T-helper 1 cell treated with Interleukin-12 subunit alpha and Interleukin-12 subunit beta and Interleukin-4 antibody, amounts not matched to agents 30 ng/mL and 1 ng/mL, for 36 hours (primary cell): ENCODE data around the gene ADAMTS2. TPM values are rescaled to one million over a fixed set of nuclear protein-coding genes. Genes with fewer than 3 reads are reported as not detected.

Experiments
- intact Hi-C: fragments of 100-400 bp; cut with micrococcal nuclease; formaldehyde crosslinking; loops from one replicate; pipeline ENCODE4 v1.15.1; 2024
- total RNA-seq: library from RNA; stranded (reverse); gene quantifications from 2 replicates; pipeline ENCODE4 v1.2.3, GENCODE V29; 2022

ADAMTS2 gene
- total RNA-seq, 1 donor from 2014 or later: not detected

- intact Hi-C loops: no loop called here
These were observed 34.2 kb downstream of the ADAMTS2 start for GRCh38 chr5:179311091-179311470.

GRCh38 chr5:179310439-179311090 lies 34.7 kb downstream of the ADAMTS2 start:
- intact Hi-C loops: no loop called here

- intact Hi-C loops: no loop called here
These were observed 35.4 kb downstream of the ADAMTS2 start for GRCh38 chr5:179309751-179310320.

- intact Hi-C loops: no loop called here
These were observed 35.9 kb downstream of the ADAMTS2 start for GRCh38 chr5:179309383-179309670.

- intact Hi-C loops: no loop called here
These were observed 36.5 kb downstream of the ADAMTS2 start for GRCh38 chr5:179308563-179309382.

- intact Hi-C loops: no loop called here
These were observed 37.3 kb downstream of the ADAMTS2 start for GRCh38 chr5:179307931-179308471.

GRCh38 chr5:179307013-179307800 lies 38.1 kb downstream of the ADAMTS2 start:
- intact Hi-C loops: no loop called here

- intact Hi-C loops: no loop called here
These were observed 38.9 kb downstream of the ADAMTS2 start for GRCh38 chr5:179306191-179307012.

GRCh38 chr5:179304871-179305270 lies 40.4 kb downstream of the ADAMTS2 start:
- intact Hi-C loops: no loop called here

- intact Hi-C loops: no loop called here
These were observed 40.8 kb downstream of the ADAMTS2 start for GRCh38 chr5:179304466-179304865.

- intact Hi-C loops: no loop called here
These were observed 41.6 kb downstream of the ADAMTS2 start for GRCh38 chr5:179303451-179304200.

- intact Hi-C loops: no loop called here
These were observed 42.6 kb downstream of the ADAMTS2 start for GRCh38 chr5:179302499-179303185.

- intact Hi-C loops: no loop called here
These were observed 43.5 kb downstream of the ADAMTS2 start for GRCh38 chr5:179301796-179302195.

- intact Hi-C loops: no loop called here
These were observed 43.9 kb downstream of the ADAMTS2 start for GRCh38 chr5:179301376-179301775.

- intact Hi-C loops: no loop called here
These were observed 44.6 kb downstream of the ADAMTS2 start for GRCh38 chr5:179300581-179301180.

GRCh38 chr5:179298181-179298993 lies 46.9 kb downstream of the ADAMTS2 start:
- intact Hi-C loops: no loop called here

GRCh38 chr5:179297486-179298180 lies 47.6 kb downstream of the ADAMTS2 start:
- intact Hi-C loops: no loop called here

GRCh38 chr5:179297026-179297425 lies 48.2 kb downstream of the ADAMTS2 start:
- intact Hi-C loops: no loop called here
